Caki2 (cell line): ENCODE results near the gene EPYC. TPM values are rescaled to one million over a fixed set of nuclear protein-coding genes. Genes with fewer than 3 reads are reported as not detected.

Experiments
- DNase-seq: peaks from one replicate; pipeline ENCODE4 v3.0.0-alpha.2; 2015; ENCODE audit warnings: low read depth
- in situ Hi-C: cut with HindIII; loops from 2 replicates; pipeline ENCODE4 v1.10.0; 2016; ENCODE audit warnings: low sequenced_read_pairs, low pct_unique_long_range_greater_than_20kb, mixed read lengths
- total RNA-seq: library from RNA; depleted of rRNA; stranded (reverse); fragments of >200 nt; shearing (Covaris generic); gene quantifications from 2 replicates; pipeline ENCODE4 v1.2.3, GENCODE V29; 2014; ENCODE audit warnings: low replicate concordance; rRNA removed

The EPYC gene
- total RNA-seq, 1 experiment from 2014 or later = not detected

- no peak for DNase-seq
- in situ Hi-C loops = no loop called here
Observed at GRCh38 chr12:90936230-90937005, 68.4 kb downstream of the EPYC start.

- in situ Hi-C loops = no loop called here
Observed at GRCh38 chr12:90925562-90925961, 79.2 kb downstream of the EPYC start.

GRCh38 chr12:90924406-90924805, 80.4 kb downstream of the EPYC start:
- DNase-seq = no peak
- in situ Hi-C loops = no loop called here

More at GRCh38 chr12:90925562-90925961, 79.2 kb downstream of the EPYC start:
- DNase-seq = no peak

- no peak for DNase-seq
- in situ Hi-C loops = no loop called here
Observed at GRCh38 chr12:90922145-90922627, 82.6 kb downstream of the EPYC start.

- in situ Hi-C loops = no loop called here
- DNase-seq = no peak
Observed at GRCh38 chr12:90921536-90921935, 83.2 kb downstream of the EPYC start.

GRCh38 chr12:90920222-90920621, 84.5 kb downstream of the EPYC start:
- no peak for DNase-seq
- in situ Hi-C loops = no loop called here

GRCh38 chr12:90917431-90917830, 87.3 kb downstream of the EPYC start:
- in situ Hi-C loops = no loop called here
- no peak for DNase-seq

- in situ Hi-C loops = no loop called here
- DNase-seq = no peak
Observed at GRCh38 chr12:90916516-90916915, 88.3 kb downstream of the EPYC start.

- in situ Hi-C loops = no loop called here
- no peak for DNase-seq
Observed at GRCh38 chr12:90915353-90915752, 89.4 kb downstream of the EPYC start.

Other genes starting within 250 kb of the EPYC start
- not detected in 2 replicates for gene CCER1, start 49.8 kb downstream of the EPYC start, total RNA-seq
- gene KERA, start 53.1 kb upstream of the EPYC start, total RNA-seq = not detected in 2 replicates
- not detected in 2 replicates for gene LUM, start 106.5 kb upstream of the EPYC start, total RNA-seq
- not detected in 2 replicates for gene DCN, start 177.8 kb upstream of the EPYC start, total RNA-seq